Spleen (tissue), 11 donors: Measurements from ENCODE around the gene AP2S1. TPM values are rescaled to one million over a fixed set of nuclear protein-coding genes. Genes with fewer than 3 reads are reported as not detected.

Source experiments
- DNase-seq: peaks from one replicate; pipeline ENCODE4 v3.0.0-alpha.2; 2020
- H3K27ac ChIP-seq, 8 donors: fragments of 200-600 bp; sonication (generic) in 7 of 8; 1 replicate in 4 of 8; 2 replicates in 4 of 8; pipeline versions ENCODE4 v1.5.0 to v1.8.0; 2016 to 2021; ENCODE audit warnings: inconsistent platforms in 4 of 8, mild to moderate bottlenecking in 4 of 8, moderate library complexity in 1 of 8
- H3K27me3 ChIP-seq, 7 donors: fragments of 200-600 bp; sonication (generic) in 6 of 7; replicated peaks in 1 of 7; 1 replicate in 4 of 7; 2 replicates in 3 of 7; pipeline versions ENCODE4 v1.5.0 to v1.8.0; 2016 to 2021; ENCODE audit warnings: inconsistent platforms in 3 of 7, mild to moderate bottlenecking in 1 of 7
- H3K36me3 ChIP-seq, 6 donors: fragments of 200-600 bp; sonication (generic) in 5 of 6; 1 replicate in 4 of 6; 2 replicates in 2 of 6; pipeline versions ENCODE4 v1.5.0 to v1.8.0; 2016 to 2021; ENCODE audit warnings: inconsistent platforms in 2 of 6
- H3K4me1 ChIP-seq, 6 donors: fragments of 200-600 bp; sonication (generic) in 5 of 6; 1 replicate in 3 of 6; 2 replicates in 3 of 6; pipeline versions ENCODE4 v1.5.0 to v1.8.0; 2016 to 2021; ENCODE audit warnings: inconsistent platforms in 3 of 6
- H3K4me3 ChIP-seq, 8 donors: fragments of 200-600 bp; sonication (generic) in 7 of 8; 1 replicate in 4 of 8; 2 replicates in 4 of 8; pipeline versions ENCODE4 v1.5.0 to v1.8.0; 2016 to 2021; ENCODE audit warnings: inconsistent platforms in 4 of 8, mild to moderate bottlenecking in 4 of 8, moderate library complexity in 2 of 8
- H3K9me3 ChIP-seq, 8 donors: fragments of 200-600 bp; sonication (generic) in 7 of 8; 1 replicate in 4 of 8; 2 replicates in 4 of 8; pipeline versions ENCODE4 v1.5.0 to v1.8.0; 2016 to 2021; ENCODE audit warnings: inconsistent platforms in 4 of 8
- CTCF ChIP-seq, 11 experiments: fragments of 200-600 bp in 7 of 11; fragments of 450-650 bp in 4 of 11; sonication (generic) in 4 of 11; IDR thresholded peaks in 8 of 11; conservative IDR thresholded peaks in 3 of 11; 1 replicate in 7 of 11; 2 replicates in 4 of 11; pipeline versions ENCODE4 v1.4.0 to v1.8.0; 2016 to 2021; ENCODE audit warnings: antibody characterized with exemption in 11 of 11, inconsistent platforms in 4 of 11, mild to moderate bottlenecking in 1 of 11
- POLR2A ChIP-seq, 3 donors: fragments of 450-650 bp; IDR thresholded peaks; one replicate each; pipeline ENCODE4 v1.5.1; 2017; ENCODE audit warnings: antibody characterized with exemption in 3 of 3, mild to moderate bottlenecking in 1 of 3
- POLR2AphosphoS5 ChIP-seq, 3 donors: sonication (generic); formaldehyde crosslinking; IDR thresholded peaks; one replicate each; pipeline ENCODE4 v1.5.1; 2017; ENCODE audit warnings: antibody characterized with exemption in 3 of 3
- WGBS, 5 donors: extraction: QIAGEN DNeasy Blood & Tissue Kit in 3 of 5; methylation state at CpG; one replicate each; pipeline versions ENCODE4 v1.1.5 to v1.1.7; 2013 to 2018; 5-methylcytosine and 5-hydroxymethylcytosine counted together
- intact Hi-C: fragments of 100-400 bp; cut with DNase I; formaldehyde crosslinking; loops from one replicate; pipeline ENCODE4 v1.15.0; 2023; ENCODE audit warnings: low total_unique reads
- polyA plus RNA-seq, 3 donors: library from polyadenylated mRNA; stranded (reverse); fragments of 200-250 nt; gene quantifications; one replicate each; pipeline ENCODE4 v1.2.1, GENCODE V29; 2013
- total RNA-seq, 7 donors: library from RNA; depleted of rRNA in 3 of 7; stranded (reverse); fragments of >200 nt in 3 of 7; fragmentation: NEBNext Ultra II Directional in 4 of 7; extraction: Animal tissue kit (Norgen Biotek cat#: 25700) in 4 of 7; gene quantifications; one replicate each; pipeline versions ENCODE4 v1.1.0 to v1.2.1, GENCODE V29; 2016 to 2021
- donor health status: healthy with polysubstance abuse.
- donor health status: DM: no; HTN: no; CAD: no; lungs with moderate emphysema.
- donor health status: DM: no; HTN: no; CAD: no.
- donor health status: Bipolar disorder and iron deficiency.
- donor health status: healthy.
- donor health status: DM: no; HTN: no; CAD: no.
- donor health status: DM: yes; HTN: yes; CAD: no.

Gene AP2S1
- total and polyA plus RNA-seq, 10 donors, result 58.0 to 145 (median 110) TPM

GRCh38 chr19:46842791-46843190 lies 7.9 kb downstream of the AP2S1 start:
- H3K27me3 ChIP-seq, result no peaks in the 10 kb centered on the region
- H3K4me1 ChIP-seq, result peaks cover 18 to 63% (median 41%) of the 10 kb centered on the region in 6 donors
- intact Hi-C loops, result no loop called here
- TF ChIP-seq POLR2AphosphoS5 (IDR thresholded peaks at IDR 0.05) (no peak), POLR2A (IDR thresholded peaks at IDR 0.05) (no peak), CTCF (IDR thresholded peaks at IDR 0.05 in 8 of 11, conservative IDR thresholded peaks at IDR 0.05 in 3 of 11) (no peak)
- peaks cover 5 to 91% (median 56%) of the 10 kb centered on the region in 6 donors for H3K36me3 ChIP-seq
- peak overlapping the region in 1 of 8 donors; percentile 59 for H3K27ac ChIP-seq
- WGBS, 5 donors, result 84 to 91% (median 90%) methylated on average over 11 of the region's 11 CpGs
- no peak for DNase-seq
- H3K4me3 ChIP-seq, result no peak overlapping the region
- no peaks in the 10 kb centered on the region for H3K9me3 ChIP-seq

GRCh38 chr19:46841458-46842083 lies 9.1 kb downstream of the AP2S1 start:
- Histone ChIP-seq H3K4me3 (no peak overlapping the region), H3K27me3 (no peaks in the 10 kb centered on the region), H3K36me3 (peaks cover 5 to 91% (median 63%) of the 10 kb centered on the region in 6 donors), H3K9me3 (no peaks in the 10 kb centered on the region), H3K4me1 (peaks cover 18 to 55% (median 37%) of the 10 kb centered on the region in 6 donors), H3K27ac (peak overlapping the region in 5 of 8 donors; percentile 8 to 76 (median 59))
- intact Hi-C loops, result loop anchor here (2.0 kb wide), 1 partner anchor 85 kb away; no protein-coding TSS in a partner anchor
- 65 to 93% (median 78%) methylated on average over 12 of the region's 12 CpGs for WGBS, 5 donors
- no peak for DNase-seq
- TF ChIP-seq CTCF (IDR thresholded peaks at IDR 0.05 in 8 of 11, conservative IDR thresholded peaks at IDR 0.05 in 3 of 11), result no peak
- no peak for TF ChIP-seq POLR2A (IDR thresholded peaks at IDR 0.05)
- peak; percentile 28 to 39 (median 38) for TF ChIP-seq POLR2AphosphoS5 (IDR thresholded peaks at IDR 0.05)

- intact Hi-C loops, result loop anchor here (2.0 kb wide), 1 partner anchor 84 kb away; no protein-coding TSS in a partner anchor
- Histone ChIP-seq H3K36me3 (peaks cover 5 to 94% (median 60%) of the 10 kb centered on the region in 6 donors), H3K4me1 (peaks cover 11 to 49% (median 28%) of the 10 kb centered on the region in 6 donors), H3K9me3 (no peaks in the 10 kb centered on the region), H3K27me3 (no peaks in the 10 kb centered on the region), H3K4me3 (no peak overlapping the region), H3K27ac (peak overlapping the region in 6 of 8 donors; percentile 36 to 76 (median 56))
- 18 to 23% (median 20%) methylated on average over 12 to 13 of the region's 13 CpGs for WGBS, 5 donors
- TF ChIP-seq CTCF (IDR thresholded peaks at IDR 0.05 in 8 of 11, conservative IDR thresholded peaks at IDR 0.05 in 3 of 11) (peak; percentile 61 to 91 (median 74)), POLR2AphosphoS5 (IDR thresholded peaks at IDR 0.05) (peak in 1 of 3 donors; percentile 36), POLR2A (IDR thresholded peaks at IDR 0.05) (no peak)
- peak; percentile 79 for DNase-seq
These were observed 10.1 kb downstream of the AP2S1 start for GRCh38 chr19:46840498-46840942.
